Psoas muscle (tissue), 8 donors: ENCODE measurements around the gene UBE2H. TPM values are rescaled to one million over a fixed set of nuclear protein-coding genes. Genes with fewer than 3 reads are reported as not detected.
"Not testable (repeated sequence)": the region's sequence is repeated elsewhere in the genome, so short reads cannot be mapped to it uniquely, and the experiment has no call there.

Source experiments
- ATAC-seq, 4 donors: fragments of 200-7000 bp; cut with Tn5 transposase; one replicate each; pipeline ENCODE4 v1.9.1; 2020; ENCODE audit warnings: moderate library complexity in 3 of 4, mild to moderate bottlenecking in 2 of 4
- DNase-seq, 2 donors: peaks; one replicate each; pipeline ENCODE4 v3.0.0-alpha.2; 2020
- H3K27ac ChIP-seq: fragments of 200-600 bp; one replicate; pipeline ENCODE4 v1.8.0; 2022
- H3K27me3 ChIP-seq, 3 donors: fragments of 200-600 bp in 1 of 3; one replicate each; pipeline versions ENCODE4 v1.6.1 to v1.8.0; 2013 to 2022; ENCODE audit warnings: low read length in 2 of 3, mild to moderate bottlenecking in 2 of 3, moderate library complexity in 1 of 3; ENCODE audit not compliant: insufficient read depth in 3 of 3
- H3K36me3 ChIP-seq, 2 donors: fragments of 200-600 bp in 1 of 2; one replicate each; pipeline versions ENCODE4 v1.6.1 to v1.8.0; 2013 to 2022; ENCODE audit warnings: low read depth in 1 of 2, mild to moderate bottlenecking in 1 of 2, moderate library complexity in 1 of 2; ENCODE audit not compliant: insufficient read depth in 1 of 2
- H3K4me1 ChIP-seq: fragments of 200-600 bp; one replicate; pipeline ENCODE4 v1.8.0; 2022
- H3K4me3 ChIP-seq: fragments of 200-600 bp; one replicate; pipeline ENCODE4 v1.8.0; 2022; ENCODE audit warnings: mild to moderate bottlenecking
- H3K9me3 ChIP-seq: fragments of 200-600 bp; one replicate; pipeline ENCODE4 v1.8.0; 2022
- CTCF ChIP-seq: fragments of 200-600 bp; IDR thresholded peaks from one replicate; pipeline ENCODE4 v1.8.0; 2022; ENCODE audit warnings: antibody characterized with exemption
- WGBS, 3 donors: extraction: QIAGEN DNeasy Blood & Tissue Kit; methylation state at CpG; one replicate each; pipeline versions ENCODE4 v1.1.6 to v1.1.7; 2013; 5-methylcytosine and 5-hydroxymethylcytosine counted together
- intact Hi-C, 2 donors: fragments of 100-400 bp; cut with DNase I; formaldehyde crosslinking; loops; one replicate each; pipeline versions ENCODE4 v1.11.0 to v1.14.2; 2022
- polyA plus RNA-seq, 3 donors: library from polyadenylated mRNA; stranded (reverse); fragments of 200-250 nt; gene quantifications; one replicate each; pipeline ENCODE4 v1.2.3, GENCODE V29; 2013
- total RNA-seq, 4 donors: library from RNA; stranded (reverse); fragmentation: NEBNext Ultra II Directional in 2 of 4; extraction: Animal tissue kit (Norgen Biotek cat#: 25700) in 2 of 4; gene quantifications; one replicate each; pipeline versions ENCODE4 v1.2.1 to v1.2.4, GENCODE V29; 2021 to 2023
- donor health status: healthy with polysubstance abuse.
- donor health status: DM: no; HTN: no; CAD: no; lungs with moderate emphysema.
- donor health status: Bipolar disorder and iron deficiency.
- donor health status: healthy.
- donor health status: DM: yes; HTN: yes; CAD: no.
- donor health status: DM: no; HTN: no; CAD: no.
- donor health status: DM: no; HTN: no; CAD: no.
- donor health status: DM: yes; HTN: yes; CAD: no.

The UBE2H gene
- total and polyA plus RNA-seq, 7 donors: 17.3 to 115 (median 77.3) TPM

DNA sequence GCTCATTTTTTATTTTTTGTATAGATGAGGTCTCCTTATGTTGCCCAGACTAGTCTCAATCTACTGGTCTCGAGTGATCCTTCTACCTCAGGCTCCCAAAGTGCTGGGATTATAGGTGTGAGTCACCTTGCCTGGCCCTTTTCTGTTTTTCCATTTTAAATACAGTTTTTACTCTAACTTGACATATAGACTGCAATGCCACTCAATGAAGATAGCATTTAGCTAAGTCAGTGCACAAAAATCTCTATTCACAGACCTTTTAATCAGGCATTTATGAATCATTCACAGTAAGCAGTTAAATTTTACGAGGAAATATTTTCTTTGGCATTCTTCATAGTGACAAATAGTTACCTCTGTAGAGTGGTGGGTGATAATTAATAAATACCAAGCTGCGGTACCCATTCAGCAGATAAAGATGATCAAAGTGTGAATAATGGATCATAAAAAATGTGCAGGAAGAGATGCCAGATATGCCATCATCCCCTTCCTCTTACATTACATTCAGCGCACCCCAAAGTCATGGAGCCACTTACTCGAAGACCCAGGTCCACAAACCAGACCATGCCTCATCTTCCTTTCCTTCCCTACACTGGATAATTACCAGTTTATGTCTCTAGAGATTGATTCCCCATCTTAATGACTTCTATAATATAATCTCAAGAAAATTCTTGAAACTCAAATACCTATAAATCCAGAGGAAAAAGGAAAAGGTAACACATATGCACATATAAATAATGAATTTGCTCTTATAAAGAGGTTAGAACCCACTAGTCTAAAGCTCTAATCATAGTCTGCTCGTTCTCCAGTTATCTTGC lies 56.0 kb downstream of the UBE2H start:
- ATAC-seq (no peak), DNase-seq (no peak)
- Histone ChIP-seq H3K4me1 (peaks cover 72% of the 10 kb centered on the region), H3K27me3 (no peaks in the 10 kb centered on the region), H3K4me3 (no peak overlapping the region), H3K27ac (no peak overlapping the region), H3K9me3 (no peaks in the 10 kb centered on the region), H3K36me3 (peaks cover 0 to 18% of the 10 kb centered on the region in 2 donors)
- intact Hi-C loops: no loop called here
- WGBS, 3 donors: 81 to 84% (median 83%) methylated on average over 6 of the region's 6 CpGs
- TF ChIP-seq CTCF: no peak

DNA sequence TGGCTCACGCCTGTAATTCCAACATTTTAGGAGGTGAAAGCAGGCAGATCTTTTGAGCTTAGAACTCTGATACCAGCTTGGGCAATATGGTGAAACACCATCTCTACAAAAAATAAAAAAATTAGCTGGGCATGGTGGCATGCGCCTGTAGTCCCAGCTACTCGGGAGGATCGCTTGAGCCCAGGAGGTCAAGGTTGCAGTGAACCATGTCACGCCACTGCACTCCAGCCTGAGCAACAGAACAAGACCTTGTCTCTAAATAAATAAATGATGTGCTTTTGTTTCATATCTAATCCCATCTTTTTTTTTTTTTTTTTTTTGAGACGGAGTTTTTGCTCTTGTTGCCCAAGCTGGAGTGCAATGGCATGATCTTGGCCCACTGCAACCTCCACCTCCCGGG lies 58.6 kb downstream of the UBE2H start:
- H3K36me3 ChIP-seq, H3K27ac ChIP-seq, intact Hi-C loops, H3K4me3 ChIP-seq, H3K9me3 ChIP-seq, ATAC-seq, H3K27me3 ChIP-seq, DNase-seq: not testable (repeated sequence)
- H3K4me1 ChIP-seq: peaks cover 63% of the 10 kb centered on the region
- 83 to 93% (median 89%) methylated on average over 7 of the region's 7 CpGs for WGBS, 3 donors

DNA sequence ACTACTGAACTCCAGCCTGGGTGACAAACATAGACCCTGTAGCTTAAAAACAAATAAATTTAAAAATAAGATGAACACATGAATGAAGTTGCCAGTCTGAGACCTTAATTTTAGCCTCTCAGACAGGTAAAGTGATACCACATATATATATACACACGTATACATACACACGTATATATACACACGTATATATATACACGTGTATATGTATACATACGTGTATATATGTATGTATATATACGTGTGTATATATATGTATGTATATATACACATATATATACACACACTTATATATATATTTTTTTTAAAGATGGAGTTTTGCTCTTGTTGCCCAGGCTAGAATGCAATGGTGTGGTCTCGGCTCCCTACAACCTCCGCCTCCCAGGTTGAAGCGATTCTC lies 62.7 kb downstream of the UBE2H start:
- H3K27me3 ChIP-seq: no peaks in the 10 kb centered on the region
- H3K27ac ChIP-seq: no peak overlapping the region
- no peak overlapping the region for H3K4me3 ChIP-seq
- H3K4me1 ChIP-seq: peaks cover 50% of the 10 kb centered on the region
- no peaks in the 10 kb centered on the region for H3K36me3 ChIP-seq
- 91 to 93% (median 92%) methylated on average over 9 of the region's 9 CpGs for WGBS, 3 donors
- DNase-seq (no peak), ATAC-seq (no peak)
- no peak for TF ChIP-seq CTCF
- intact Hi-C loops: no loop called here
- no peaks in the 10 kb centered on the region for H3K9me3 ChIP-seq

DNA sequence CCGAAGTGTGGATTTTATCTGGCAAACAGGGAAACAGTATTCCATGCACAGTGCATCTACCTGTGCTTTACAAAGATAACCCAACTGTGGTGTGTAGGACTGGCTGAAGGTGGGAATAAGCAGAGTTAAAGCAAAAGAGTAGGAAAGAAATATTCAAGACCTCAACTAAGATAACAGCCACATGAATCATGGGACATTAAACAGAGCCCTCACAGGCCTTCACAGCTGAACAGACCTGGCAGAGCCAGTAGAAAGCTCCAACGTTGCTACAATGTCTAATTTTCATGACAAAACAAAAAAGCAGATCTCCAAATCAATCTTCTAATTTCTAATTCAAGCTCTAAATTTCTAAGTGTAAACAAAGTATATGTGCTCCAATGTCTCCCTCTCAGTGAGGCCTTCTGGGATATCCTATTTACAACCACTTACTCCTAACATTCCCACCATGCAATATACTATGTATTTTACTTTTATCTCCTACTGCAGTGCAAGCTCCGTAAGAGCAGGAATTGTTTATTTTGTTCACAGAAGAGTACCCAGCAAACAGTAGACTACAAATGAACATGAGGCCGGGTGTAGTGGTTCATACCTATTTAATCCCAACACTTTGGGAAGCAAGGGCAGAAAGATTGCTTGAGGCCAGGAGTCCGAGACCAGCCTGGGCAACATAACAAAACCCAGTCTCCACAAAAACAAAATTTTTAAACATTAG lies 63.5 kb downstream of the UBE2H start:
- WGBS, 3 donors: 66 to 73% (median 70%) methylated on average over 5 of the region's 5 CpGs
- Histone ChIP-seq H3K36me3 (peaks cover 0 to 4% of the 10 kb centered on the region in 2 donors), H3K9me3 (no peaks in the 10 kb centered on the region), H3K27ac (peak overlapping the region; percentile 25), H3K4me3 (no peak overlapping the region), H3K27me3 (no peaks in the 10 kb centered on the region), H3K4me1 (peaks cover 44% of the 10 kb centered on the region)
- intact Hi-C loops: no loop called here
- ATAC-seq: peak in 1 of 4 donors; percentile 28
- DNase-seq: no peak
- TF ChIP-seq CTCF: no peak

DNA sequence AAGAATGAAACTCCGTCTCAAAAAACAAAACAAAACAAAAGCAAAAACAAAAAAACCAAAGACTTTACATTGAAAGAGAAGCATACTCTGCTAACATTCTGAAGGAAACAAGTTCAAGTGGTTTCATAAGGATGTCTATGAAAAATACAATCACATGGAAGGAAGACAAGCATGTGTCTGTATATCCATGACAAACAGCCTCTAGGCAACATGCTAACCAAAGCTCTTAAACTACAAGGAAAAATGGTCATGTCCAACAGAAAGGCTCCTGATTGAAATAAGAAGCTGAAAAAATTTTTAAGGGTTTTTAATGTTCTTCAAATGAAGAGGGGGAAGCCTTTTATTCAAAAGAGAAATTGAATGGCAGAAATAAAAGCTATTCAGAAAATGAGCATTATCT lies 64.9 kb downstream of the UBE2H start:
- ATAC-seq: no peak
- peak overlapping the region; percentile 6 for H3K27ac ChIP-seq
- DNase-seq: no peak
- no peak overlapping the region for H3K4me3 ChIP-seq
- no peak for TF ChIP-seq CTCF
- H3K4me1 ChIP-seq: peaks cover 31% of the 10 kb centered on the region
- H3K27me3 ChIP-seq: no peaks in the 10 kb centered on the region
- intact Hi-C loops: no loop called here
- peaks cover 0 to 10% of the 10 kb centered on the region in 2 donors for H3K36me3 ChIP-seq
- no peaks in the 10 kb centered on the region for H3K9me3 ChIP-seq
- 74 to 82% (median 78%) methylated on average over 1 of the region's 1 CpG for WGBS, 3 donors
